Smooth muscle cell (in vitro differentiated cells): Measurements from ENCODE around the gene SLC38A3. TPM values are rescaled to one million over a fixed set of nuclear protein-coding genes. Genes with fewer than 3 reads are reported as not detected.

Experiments used
- DNase-seq: peaks from one replicate; lab custom pipeline; 2025; ENCODE audit not compliant: unreplicated experiment; lab: John Stamatoyannopoulos, UW
- H2AFZ ChIP-seq: fragments of 200-600 bp; sonication (generic); 2 replicates; pipeline ENCODE4 v1.6.0; 2016; ENCODE audit warnings: antibody characterized with exemption, low read depth, mild to moderate bottlenecking
- H3F3A ChIP-seq: fragments of 200-600 bp; sonication (generic); 2 replicates; pipeline ENCODE4 v1.6.0; 2017; ENCODE audit warnings: antibody characterized with exemption, low read depth
- H3K27ac ChIP-seq: fragments of 200-600 bp; sonication (generic); 2 replicates; pipeline ENCODE4 v1.5.1; 2016; ENCODE audit warnings: low read depth, mild to moderate bottlenecking
- H3K27me3 ChIP-seq: fragments of 200-600 bp; sonication (generic); 2 replicates; pipeline ENCODE4 v1.6.1; 2016; ENCODE audit warnings: low read depth, mild to moderate bottlenecking
- H3K36me3 ChIP-seq: fragments of 200-600 bp; sonication (generic); 2 replicates; pipeline ENCODE4 v1.5.1; 2016; ENCODE audit warnings: low read depth
- H3K4me1 ChIP-seq: fragments of 200-600 bp; sonication (generic); 2 replicates; pipeline ENCODE4 v1.5.1; 2016; ENCODE audit warnings: low read depth
- H3K4me2 ChIP-seq: fragments of 200-600 bp; sonication (generic); 2 replicates; pipeline ENCODE4 v1.6.0; 2016; ENCODE audit warnings: mild to moderate bottlenecking
- H3K4me3 ChIP-seq: fragments of 200-600 bp; sonication (generic); 2 replicates; pipeline ENCODE4 v1.5.1; 2016; ENCODE audit warnings: mild to moderate bottlenecking
- H3K79me2 ChIP-seq: fragments of 200-600 bp; sonication (generic); 2 replicates; pipeline ENCODE4 v1.6.0; 2016; ENCODE audit warnings: low read depth, mild to moderate bottlenecking
- H3K9ac ChIP-seq: fragments of 200-600 bp; sonication (generic); 2 replicates; pipeline ENCODE4 v1.6.0; 2016; ENCODE audit warnings: low read depth
- H3K9me3 ChIP-seq: fragments of 200-600 bp; sonication (generic); replicated peaks from 2 replicates; pipeline ENCODE4 v1.5.1; 2016; ENCODE audit warnings: low read depth
- H4K20me1 ChIP-seq: fragments of 200-600 bp; sonication (generic); 2 replicates; pipeline ENCODE4 v1.6.0; 2016; ENCODE audit warnings: low read depth
- WGBS: methylation state at CpG from one replicate; pipeline ENCODE4 v1.1.7; 2016; ENCODE audit warnings: low lambda C conversion rate; 5-methylcytosine and 5-hydroxymethylcytosine counted together
- polyA plus RNA-seq: library from polyadenylated mRNA; unstranded; fragments of >200 nt; fragmentation: Nextera tagmentation; extraction: Ambion mirVana; gene quantifications from 2 replicates; pipeline ENCODE4 v1.2.1, GENCODE V29; 2016
- total RNA-seq: library from RNA; depleted of rRNA; stranded (reverse); fragments of >200 nt; gene quantifications from 2 replicates; pipeline ENCODE4 v1.2.3, GENCODE V29; 2014
- TF ChIP-seq, protein P1 (sequence below): fragments of 200-600 bp; sonication (generic); IDR thresholded peaks from 2 replicates; pipeline ENCODE4 v1.5.1; 2017; ENCODE audit warnings: borderline replicate concordance, mild to moderate bottlenecking, antibody characterized with exemption; ENCODE audit not compliant: insufficient read depth, poor library complexity, severe bottlenecking

The SLC38A3 gene
- total and polyA plus RNA-seq, 2 experiments from 2014 or later, result 0.58 to 3.5 TPM

DNA sequence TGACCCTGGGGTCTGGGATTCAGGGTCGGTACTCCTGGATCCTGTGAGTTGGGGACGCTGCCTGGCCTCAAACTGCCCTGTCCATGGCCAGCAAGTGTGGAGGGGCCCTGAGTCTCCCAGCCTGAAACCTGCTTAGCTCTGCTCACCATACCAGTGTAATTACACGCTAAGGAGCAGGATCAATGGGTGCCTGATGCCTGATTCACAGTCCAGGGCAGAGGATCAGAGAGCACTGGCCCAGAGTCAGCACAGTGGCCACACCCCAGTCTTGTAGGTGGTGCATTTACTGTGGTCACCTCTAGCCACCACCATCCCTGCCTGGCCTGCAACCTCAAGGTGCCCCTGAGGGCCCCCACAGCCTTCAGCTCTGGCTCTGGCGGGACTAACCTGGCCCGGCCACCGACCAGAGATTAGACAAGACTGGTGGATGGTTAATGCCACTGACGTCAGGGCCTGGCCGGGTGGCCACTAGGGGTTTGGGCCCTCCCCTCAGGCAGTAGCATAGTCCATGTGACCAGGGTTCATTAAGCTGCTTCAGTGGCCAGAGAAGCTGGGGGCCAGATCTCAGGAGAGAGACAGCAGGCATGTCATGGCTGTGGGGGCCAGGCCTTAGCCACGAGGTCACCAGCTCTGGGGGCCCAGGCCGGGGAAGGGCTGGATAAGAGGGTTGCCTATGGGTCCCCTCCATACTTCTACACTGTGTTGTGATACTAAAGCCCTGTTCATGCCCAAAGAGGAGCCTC is 3.3 kb upstream of the SLC38A3 start:
- H3K79me2 ChIP-seq, result no peaks in the 10 kb centered on the region
- no peak overlapping the region for H3K27ac ChIP-seq
- 57% methylated on average over 10 of the region's 10 CpGs for WGBS
- peaks cover 19% of the 10 kb centered on the region for H3K4me1 ChIP-seq
- no peaks in the 10 kb centered on the region for H4K20me1 ChIP-seq
- H2AFZ ChIP-seq, result no peak overlapping the region
- H3K9me3 ChIP-seq, result no peaks in the 10 kb centered on the region
- H3K36me3 ChIP-seq, result no peaks in the 10 kb centered on the region
- H3F3A ChIP-seq, result no peaks in the 10 kb centered on the region
- H3K9ac ChIP-seq, result no peak overlapping the region
- DNase-seq, result no peak
- H3K4me3 ChIP-seq, result no peak overlapping the region
- peak overlapping the region; percentile 48 for H3K4me2 ChIP-seq
- peaks cover 13% of the 10 kb centered on the region for H3K27me3 ChIP-seq
- TF ChIP-seq, protein P1, sequence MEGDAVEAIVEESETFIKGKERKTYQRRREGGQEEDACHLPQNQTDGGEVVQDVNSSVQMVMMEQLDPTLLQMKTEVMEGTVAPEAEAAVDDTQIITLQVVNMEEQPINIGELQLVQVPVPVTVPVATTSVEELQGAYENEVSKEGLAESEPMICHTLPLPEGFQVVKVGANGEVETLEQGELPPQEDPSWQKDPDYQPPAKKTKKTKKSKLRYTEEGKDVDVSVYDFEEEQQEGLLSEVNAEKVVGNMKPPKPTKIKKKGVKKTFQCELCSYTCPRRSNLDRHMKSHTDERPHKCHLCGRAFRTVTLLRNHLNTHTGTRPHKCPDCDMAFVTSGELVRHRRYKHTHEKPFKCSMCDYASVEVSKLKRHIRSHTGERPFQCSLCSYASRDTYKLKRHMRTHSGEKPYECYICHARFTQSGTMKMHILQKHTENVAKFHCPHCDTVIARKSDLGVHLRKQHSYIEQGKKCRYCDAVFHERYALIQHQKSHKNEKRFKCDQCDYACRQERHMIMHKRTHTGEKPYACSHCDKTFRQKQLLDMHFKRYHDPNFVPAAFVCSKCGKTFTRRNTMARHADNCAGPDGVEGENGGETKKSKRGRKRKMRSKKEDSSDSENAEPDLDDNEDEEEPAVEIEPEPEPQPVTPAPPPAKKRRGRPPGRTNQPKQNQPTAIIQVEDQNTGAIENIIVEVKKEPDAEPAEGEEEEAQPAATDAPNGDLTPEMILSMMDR, result no peak

DNA sequence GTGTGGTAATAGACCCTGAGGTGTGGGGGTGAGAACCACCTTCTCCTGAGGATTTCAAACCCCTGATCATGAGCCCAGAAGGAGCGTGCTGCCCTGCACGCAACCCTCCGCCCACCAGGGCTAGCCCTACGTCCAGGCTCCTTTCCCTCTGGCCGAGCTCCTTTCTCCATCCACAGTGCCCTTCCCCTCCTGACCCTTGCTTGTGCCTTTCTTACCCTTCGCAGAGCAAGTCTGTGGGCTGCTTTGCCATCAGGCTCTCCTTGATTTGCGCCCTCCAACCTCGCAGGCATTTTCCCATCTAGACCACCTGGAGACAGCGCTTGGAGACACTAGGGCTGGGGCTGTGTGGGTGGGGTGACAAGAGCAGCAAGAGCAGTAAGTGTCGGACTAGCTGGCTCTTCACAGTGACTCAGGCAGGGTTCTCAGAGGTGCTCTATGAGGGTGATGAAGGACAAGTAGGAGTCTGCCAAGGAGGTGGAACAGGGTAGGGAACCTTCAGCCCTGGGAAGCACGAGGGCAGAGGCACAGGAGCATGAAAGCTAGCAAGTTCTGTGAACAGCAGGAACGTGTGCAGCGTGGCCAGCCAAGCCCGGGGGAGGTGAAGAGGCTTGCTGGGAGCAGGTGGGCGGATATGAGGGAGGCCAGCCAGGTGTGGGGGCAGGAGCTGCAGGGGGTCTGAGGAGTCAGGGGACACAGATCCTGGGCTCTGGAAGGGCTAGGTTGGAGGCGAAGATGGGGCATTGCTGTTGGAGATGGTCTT is 2.5 kb upstream of the SLC38A3 start:
- DNase-seq, result no peak
- no peaks in the 10 kb centered on the region for H3K9me3 ChIP-seq
- TF ChIP-seq, protein P1, result no peak
- no peaks in the 10 kb centered on the region for H3F3A ChIP-seq
- peaks cover 13% of the 10 kb centered on the region for H3K27me3 ChIP-seq
- no peak overlapping the region for H3K4me3 ChIP-seq
- no peaks in the 10 kb centered on the region for H3K79me2 ChIP-seq
- H3K36me3 ChIP-seq, result no peaks in the 10 kb centered on the region
- H3K4me2 ChIP-seq, result no peak overlapping the region
- no peaks in the 10 kb centered on the region for H4K20me1 ChIP-seq
- peaks cover 19% of the 10 kb centered on the region for H3K4me1 ChIP-seq
- H3K27ac ChIP-seq, result no peak overlapping the region
- no peak overlapping the region for H2AFZ ChIP-seq
- H3K9ac ChIP-seq, result no peak overlapping the region
- WGBS, result 80% methylated on average over 16 of the region's 16 CpGs

DNA sequence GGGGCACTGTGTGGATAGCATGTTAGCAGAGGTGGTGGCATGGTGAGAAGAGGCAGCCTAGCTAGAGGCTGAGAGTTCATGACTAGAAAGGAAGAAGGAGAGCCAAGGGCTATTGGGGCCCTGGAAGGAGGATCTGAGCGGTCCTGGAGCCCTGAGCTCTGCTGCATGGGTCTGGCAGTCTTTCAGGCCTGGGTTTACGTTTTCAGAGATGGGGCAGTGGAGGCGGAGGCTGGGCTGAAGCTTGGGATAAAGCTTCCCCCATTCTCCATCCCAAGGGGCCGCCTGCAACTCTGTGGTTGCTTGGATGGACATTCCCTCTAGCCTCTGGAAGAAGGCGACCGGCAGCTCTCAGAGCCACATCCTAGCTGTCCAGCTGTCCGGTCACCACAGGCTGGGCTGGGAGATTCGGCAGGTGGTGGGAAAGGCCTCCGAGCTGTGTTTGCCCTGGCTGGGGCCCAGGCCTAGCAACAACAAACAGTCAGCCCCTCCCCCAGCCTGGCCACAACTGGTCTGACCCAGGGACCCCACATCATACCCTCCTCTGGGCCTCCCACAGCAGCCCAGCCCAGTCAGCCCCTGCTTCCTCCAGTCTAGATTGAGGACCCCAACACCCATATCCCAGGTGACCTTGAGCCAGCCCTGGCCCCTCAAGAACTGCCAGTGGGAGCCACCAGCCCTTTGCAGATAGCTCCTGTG is 1.8 kb upstream of the SLC38A3 start:
- no peak overlapping the region for H3K4me3 ChIP-seq

More for the DNA sequence above, 1.8 kb upstream of the SLC38A3 start:
- WGBS, result 84% methylated on average over 9 of the region's 9 CpGs
- Histone ChIP-seq H3K27ac (no peak overlapping the region), H3K4me1 (peaks cover 19% of the 10 kb centered on the region), H3F3A (no peaks in the 10 kb centered on the region), H3K79me2 (no peaks in the 10 kb centered on the region), H3K9me3 (no peaks in the 10 kb centered on the region), H3K9ac (no peak overlapping the region), H3K27me3 (peaks cover 13% of the 10 kb centered on the region), H3K36me3 (no peaks in the 10 kb centered on the region), H3K4me2 (no peak overlapping the region), H4K20me1 (no peaks in the 10 kb centered on the region), H2AFZ (no peak overlapping the region)
- TF ChIP-seq, protein P1, result no peak
- DNase-seq, result no peak
